Kidney (tissue), 14 donors: Measurements from ENCODE around the gene LENEP. TPM values are rescaled to one million over a fixed set of nuclear protein-coding genes. Genes with fewer than 3 reads are reported as not detected.

ENCODE experiments used
- DNase-seq, 5 donors: peaks; one replicate each; pipeline ENCODE4 v3.0.0-alpha.2; 2013 to 2020
- FAIRE-seq: peaks from 2 replicates; lab custom pipeline; 2012; peaks lifted over from hg19 to GRCh38; lab: Jason Lieb, UNC
- H3K27ac ChIP-seq, 2 donors: one replicate each; pipeline ENCODE4 v1.7.0; 2013; ENCODE audit warnings: low read depth in 2 of 2, low read length in 2 of 2, inconsistent platforms in 1 of 2
- H3K27me3 ChIP-seq: one replicate; pipeline ENCODE4 v1.7.1; 2013; ENCODE audit warnings: low read length, inconsistent platforms; ENCODE audit not compliant: control insufficient read depth, insufficient read depth
- H3K36me3 ChIP-seq, 3 donors: one replicate each; pipeline versions ENCODE4 v1.7.0 to v1.7.1; 2013; ENCODE audit warnings: low read length in 3 of 3, control low read depth in 1 of 3, inconsistent platforms in 1 of 3; ENCODE audit not compliant: insufficient read depth in 3 of 3, control insufficient read depth in 2 of 3
- H3K4me1 ChIP-seq, 3 donors: one replicate each; pipeline versions ENCODE4 v1.7.0 to v1.7.1; 2013; ENCODE audit warnings: low read length in 3 of 3, inconsistent platforms in 1 of 3, low read depth in 1 of 3; ENCODE audit not compliant: control insufficient read depth in 2 of 3, insufficient read depth in 2 of 3
- H3K4me3 ChIP-seq, 3 donors: one replicate each; pipeline versions ENCODE4 v1.7.0 to v1.8.1; 2013; ENCODE audit warnings: low read length in 3 of 3, control low read depth in 1 of 3, inconsistent platforms in 1 of 3
- H3K9ac ChIP-seq, 3 donors: one replicate each; pipeline versions ENCODE4 v1.7.0 to v1.7.1; 2013; ENCODE audit warnings: low read length in 3 of 3, control low read depth in 1 of 3, inconsistent platforms in 1 of 3
- H3K9me3 ChIP-seq, 3 donors: one replicate each; pipeline versions ENCODE4 v1.7.0 to v1.7.1; 2013; ENCODE audit warnings: low read length in 3 of 3, control low read depth in 1 of 3, inconsistent platforms in 1 of 3; ENCODE audit not compliant: control insufficient read depth in 2 of 3, insufficient read depth in 1 of 3
- intact Hi-C: fragments of 100-400 bp; cut with DNase I; formaldehyde crosslinking; loops from one replicate; pipeline ENCODE4 v1.11.1; 2022
- polyA plus RNA-seq: library from polyadenylated mRNA; stranded (reverse); fragments of 350-450 nt; fragmentation: Illumina TruSeq; extraction: RNeasy Lipid Tissue Mini Kit (QIAGEN cat#74804); gene quantifications from one replicate; pipeline ENCODE4 v1.2.3, GENCODE V29; 2014; ENCODE audit warnings: low read depth, low replicate concordance; ENCODE audit not compliant: insufficient read depth
- total RNA-seq: library from RNA; stranded (reverse); fragmentation: NEBNext Ultra II Directional; extraction: Animal tissue kit (Norgen Biotek cat#: 25700); gene quantifications from one replicate; pipeline ENCODE4 v1.2.1, GENCODE V29; 2021
- TF ChIP-seq, protein P1 (sequence below): IDR thresholded peaks from 3 replicates; pipeline ENCODE4 v1.5.1; 2012; ENCODE audit warnings: mild to moderate bottlenecking, moderate library complexity, borderline replicate concordance; ENCODE audit not compliant: insufficient read depth; ENCODE audit errors: extremely low read depth
- donor health status: control.
- donor health status: control.
- donor health status: control.
- donor health status: control.
- donor health status: control.
- donor health status: DM: yes; HTN: yes; CAD: no.
- donor health status: Normal renal cell carcinoma (clear cell type).

Gene LENEP
- total and polyA plus RNA-seq, 2 donors from 2014 or later: not detected

DNA sequence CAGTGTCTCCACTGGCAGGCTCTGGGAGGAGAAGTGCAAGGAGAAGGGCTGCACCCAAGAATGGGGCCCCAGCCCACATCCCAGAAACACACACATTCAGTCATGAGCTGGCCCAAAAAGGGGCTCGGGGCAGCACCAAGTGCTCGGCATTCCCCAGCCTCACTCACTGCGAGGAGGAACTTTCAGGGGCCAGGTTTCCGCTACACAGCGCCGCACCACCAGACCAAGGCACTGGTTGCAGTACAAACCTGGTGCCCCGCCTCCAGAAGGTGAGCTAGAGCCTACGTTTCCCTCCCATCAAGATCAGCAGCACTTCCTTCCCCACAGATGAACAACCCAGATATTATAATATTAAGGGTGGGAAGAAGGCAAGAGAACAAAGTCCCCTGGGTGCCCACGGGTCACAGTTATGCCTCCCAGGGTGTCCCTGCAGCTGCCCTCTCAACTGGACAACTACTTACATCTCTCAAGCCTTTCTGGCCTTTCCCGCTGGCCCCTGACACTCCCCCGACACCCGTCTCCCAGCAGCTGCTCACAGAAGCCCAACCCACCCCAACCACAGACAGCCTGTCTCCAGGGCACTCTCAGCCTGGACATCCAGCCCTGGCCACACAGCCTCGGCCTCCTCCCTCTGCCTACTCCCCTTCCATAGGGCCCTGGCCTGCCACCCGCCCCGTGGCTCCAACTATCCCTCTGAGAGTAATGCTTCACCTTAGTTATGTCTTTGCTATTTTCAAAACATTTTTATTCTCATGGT is 41.3 kb upstream of the LENEP start:
- Histone ChIP-seq H3K27me3 (no peaks in the 10 kb centered on the region), H3K36me3 (peaks cover 0 to 11% (median 6%) of the 10 kb centered on the region in 3 donors), H3K27ac (peak overlapping the region in 1 of 2 donors; percentile 14), H3K9ac (no peak overlapping the region), H3K4me1 (peaks cover 4 to 37% (median 19%) of the 10 kb centered on the region in 3 donors), H3K4me3 (no peak overlapping the region), H3K9me3 (no peaks in the 10 kb centered on the region)
- intact Hi-C loops: no loop called here
- FAIRE-seq: no peak
- TF ChIP-seq, protein P1, sequence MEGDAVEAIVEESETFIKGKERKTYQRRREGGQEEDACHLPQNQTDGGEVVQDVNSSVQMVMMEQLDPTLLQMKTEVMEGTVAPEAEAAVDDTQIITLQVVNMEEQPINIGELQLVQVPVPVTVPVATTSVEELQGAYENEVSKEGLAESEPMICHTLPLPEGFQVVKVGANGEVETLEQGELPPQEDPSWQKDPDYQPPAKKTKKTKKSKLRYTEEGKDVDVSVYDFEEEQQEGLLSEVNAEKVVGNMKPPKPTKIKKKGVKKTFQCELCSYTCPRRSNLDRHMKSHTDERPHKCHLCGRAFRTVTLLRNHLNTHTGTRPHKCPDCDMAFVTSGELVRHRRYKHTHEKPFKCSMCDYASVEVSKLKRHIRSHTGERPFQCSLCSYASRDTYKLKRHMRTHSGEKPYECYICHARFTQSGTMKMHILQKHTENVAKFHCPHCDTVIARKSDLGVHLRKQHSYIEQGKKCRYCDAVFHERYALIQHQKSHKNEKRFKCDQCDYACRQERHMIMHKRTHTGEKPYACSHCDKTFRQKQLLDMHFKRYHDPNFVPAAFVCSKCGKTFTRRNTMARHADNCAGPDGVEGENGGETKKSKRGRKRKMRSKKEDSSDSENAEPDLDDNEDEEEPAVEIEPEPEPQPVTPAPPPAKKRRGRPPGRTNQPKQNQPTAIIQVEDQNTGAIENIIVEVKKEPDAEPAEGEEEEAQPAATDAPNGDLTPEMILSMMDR: no peak
- DNase-seq: peak in 4 of 5 donors; percentile 37 to 69 (median 54)

DNA sequence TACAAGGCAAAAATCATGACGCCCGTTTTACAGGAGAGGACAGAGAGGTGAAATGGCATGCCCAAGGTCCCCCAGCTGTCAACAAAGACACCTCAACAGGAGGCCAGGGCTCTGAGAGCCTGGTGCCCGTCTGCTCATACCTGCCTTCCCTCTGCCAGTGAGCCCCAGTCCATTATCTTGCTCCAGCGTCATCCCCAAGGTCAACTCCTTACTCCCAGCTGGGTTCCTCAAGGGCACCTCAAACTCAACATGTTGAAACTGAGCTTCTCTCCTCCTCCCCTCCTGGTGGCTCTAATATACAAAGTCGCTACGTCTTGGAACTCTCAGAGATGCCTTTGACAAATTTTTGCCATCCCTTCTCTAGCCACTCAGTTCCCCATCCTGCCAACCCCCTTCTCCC is 40.7 kb upstream of the LENEP start:
- Histone ChIP-seq H3K9ac (no peak overlapping the region), H3K9me3 (no peaks in the 10 kb centered on the region), H3K36me3 (peaks cover 0 to 11% (median 6%) of the 10 kb centered on the region in 3 donors), H3K27ac (peak overlapping the region in 1 of 2 donors; percentile 14), H3K4me1 (peaks cover 4 to 37% (median 19%) of the 10 kb centered on the region in 3 donors), H3K27me3 (no peaks in the 10 kb centered on the region), H3K4me3 (no peak overlapping the region)
- FAIRE-seq (no peak), DNase-seq (peak in 1 of 5 donors; percentile 13)
- TF ChIP-seq, protein P1: no peak
- intact Hi-C loops: no loop called here

DNA sequence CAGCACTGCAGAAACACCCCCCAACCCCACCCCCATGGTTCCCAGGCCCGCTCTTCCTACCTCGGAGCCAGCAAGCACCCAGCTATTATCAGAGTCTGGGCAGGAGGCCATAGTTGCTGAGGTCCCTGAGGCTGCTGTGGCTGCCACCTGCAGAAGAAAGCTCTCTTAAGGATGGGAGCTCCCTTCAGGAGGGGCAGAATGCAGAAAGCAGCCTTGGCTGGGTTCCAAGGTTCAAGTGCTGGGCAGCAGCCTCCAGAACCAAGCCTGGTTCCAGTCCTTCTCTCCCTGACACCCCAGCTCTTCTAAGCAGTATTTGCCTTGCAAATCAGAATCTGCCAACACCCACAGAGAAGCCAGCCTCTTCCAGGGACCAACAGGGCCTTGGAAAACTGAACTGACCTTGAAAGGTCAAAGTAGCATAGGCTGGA is 39.8 kb upstream of the LENEP start:
- peak overlapping the region in 1 of 3 donors; percentile 82 for H3K9ac ChIP-seq
- peaks cover 4 to 37% (median 19%) of the 10 kb centered on the region in 3 donors for H3K4me1 ChIP-seq
- TF ChIP-seq, protein P1: no peak
- no peaks in the 10 kb centered on the region for H3K27me3 ChIP-seq
- peak overlapping the region in 2 of 3 donors; percentile 2 to 7 for H3K4me3 ChIP-seq
- no peaks in the 10 kb centered on the region for H3K9me3 ChIP-seq
- H3K27ac ChIP-seq: peak overlapping the region in 1 of 2 donors; percentile 32
- FAIRE-seq (no peak), DNase-seq (no peak)
- intact Hi-C loops: no loop called here
- H3K36me3 ChIP-seq: peaks cover 0 to 8% (median under 1%) of the 10 kb centered on the region in 3 donors
